ENCODE measurements around the gene MUC2. TPM values are rescaled to one million over a fixed set of nuclear protein-coding genes. Genes with fewer than 3 reads are reported as not detected.

Gene MUC2
- total RNA-seq (2013; cell fraction: nucleolus; rRNA removed) = not detected in 2 replicates
- total RNA-seq (2014; rRNA removed) (not detected in 2 replicates), total RNA-seq (2014; rRNA removed; fragmentation: Illumina TruSeq; extraction: Trizol) (not detected in 2 replicates), total RNA-seq (2021) (0.11 and 0.23 TPM in 2 replicates), polyA plus RNA-seq (2011; rRNA removed) (not detected in 2 replicates), polyA plus RNA-seq (2014; fragmentation: Illumina TruSeq; extraction: Trizol) (not detected in 2 replicates), polyA plus RNA-seq (2014; fragmentation: Nextera tagmentation; extraction: Ambion mirVana) (not detected), polyA plus RNA-seq (2014; rRNA removed) (not detected in 2 replicates), polyA plus RNA-seq (2016; fragmentation: Nextera tagmentation; extraction: Ambion mirVana) (not detected), polyA minus RNA-seq (2011; rRNA and poly(A)+ RNA removed) (not detected in 2 replicates), Bru-seq, nascent RNA (not detected), BruChase-seq, experiment 1, labeled RNA remaining after a 6-hour chase (not detected), BruChase-seq, experiment 2, labeled RNA remaining after a 2-hour chase (not detected)
- not detected for polyA plus RNA-seq (2011; ENCODE audit: low read depth)
- polyA plus RNA-seq (2011; cell fraction: cytosol; rRNA removed) = not detected in 2 replicates
- polyA plus RNA-seq (2011; cell fraction: nucleus; rRNA removed) = 0.03 TPM in 1 of 2 replicates, not detected in the other
- polyA plus RNA-seq (2012) = 0.01 and 0.03 TPM in 2 replicates
- polyA minus RNA-seq (2011; cell fraction: cytosol; rRNA and poly(A)+ RNA removed) = not detected in 2 replicates
- not detected in 2 replicates for polyA minus RNA-seq (2011; cell fraction: nucleus; rRNA and poly(A)+ RNA removed)
- long read RNA-seq, experiment 1 = 0 reads
- long read RNA-seq, experiment 2 = 0 reads

GRCh38 chr11:1074244-1075221 is at the start of gene MUC2:
Gene MUC2 (plus strand): TSS chr11:1074874.
- no peaks in the 10 kb centered on the region; the same call in 2 of the 3 replicates for H3K9me3 ChIP-seq (replicated peaks; ENCODE audit: control insufficient read depth, insufficient read depth, low read length)
- BruUV-seq (replicated peaks) = no TSS peak
- H3K27ac ChIP-seq (ENCODE audit: control insufficient read depth, insufficient read depth) = no peak within 1 kb of the TSS
- intact Hi-C loops (cut with micrococcal nuclease; ENCODE audit: unreplicated experiment) = no loop called here
- in situ Hi-C loops (cut with MboI) = no loop called here
- no peak within 1 kb of the TSS for H3K4me3 ChIP-seq
- DNase-seq (ENCODE audit: low read depth, low spot score) = no peak
- WGBS (ENCODE audit: insufficient coverage, insufficient replicate concordance, low lambda C conversion rate, missing lambda C conversion rate) = 32% methylated on average over 28 of the region's 32 CpGs
- RAD21 ChIA-PET (ENCODE audit: unreplicated experiment) = no interaction called here
- H3K9ac ChIP-seq (ENCODE audit: control insufficient read depth, insufficient read depth, low read length) = no peak within 1 kb of the TSS
- H4K20me1 ChIP-seq (ENCODE audit: control insufficient read depth, insufficient read depth) = no peaks in the 10 kb centered on the region
- no peak within 1 kb of the TSS for H2AFZ ChIP-seq (ENCODE audit: control insufficient read depth, low read depth, low read length)
- H3K4me1 ChIP-seq (ENCODE audit: control insufficient read depth, insufficient read depth, low read length) = no peaks in the 10 kb centered on the region
- POLR2A ChIA-PET = no interaction called here
- no peak within 1 kb of the TSS for H3K4me2 ChIP-seq (ENCODE audit: control insufficient read depth, insufficient read depth)
- SMC1A ChIA-PET (ENCODE audit: uncharacterized antibody, unreplicated experiment) = no interaction called here
- CTCF ChIA-PET = no interaction called here
- H3K36me3 ChIP-seq (ENCODE audit: control insufficient read depth in 2 of 2, insufficient read depth in 2 of 2, low read length in 1 of 2) = no peaks in the 10 kb centered on the region
- H3K27me3 ChIP-seq (replicated peaks in 1 of 2; ENCODE audit: control insufficient read depth in 2 of 2, insufficient read depth in 2 of 2, low read length in 1 of 2) = no peaks in the 10 kb centered on the region
- no peak for FAIRE-seq
- no peak for ATAC-seq
- no peaks in the 10 kb centered on the region for H3K79me2 ChIP-seq (ENCODE audit: control insufficient read depth, insufficient read depth, low read length)
- TF ChIP-seq MXI1 (IDR thresholded peaks at IDR 0.05; ENCODE audit: low read depth, low read length) (no peak), NFYA (IDR thresholded peaks at IDR 0.05; ENCODE audit: borderline replicate concordance, low read depth, low read length) (no peak), RFX5 (IDR thresholded peaks at IDR 0.05; ENCODE audit: low read depth, low read length) (no peak), IRF4 (IDR thresholded peaks at IDR 0.05; ENCODE audit: low read depth, low read length) (no peak), TBL1XR1 (IDR thresholded peaks at IDR 0.05; ENCODE audit: low read depth, low read length) (no peak), ZNF687 (IDR thresholded peaks at IDR 0.05) (no peak), KAT2A (conservative IDR thresholded peaks at IDR 0.05; ENCODE audit: control insufficient read depth, low read depth, low read length) (no peak), NFIC (IDR thresholded peaks at IDR 0.05; ENCODE audit: low read depth, low read length) (no peak), IKZF1 (conservative IDR thresholded peaks at IDR 0.05) (no peak), PAX8 (IDR thresholded peaks at IDR 0.05) (no peak), SP1 (IDR thresholded peaks at IDR 0.05; ENCODE audit: low read depth, low read length) (no peak), POU2F2 (IDR thresholded peaks at IDR 0.05; ENCODE audit: borderline replicate concordance, low read depth, low read length) (no peak), ZNF274 (IDR thresholded peaks at IDR 0.05; ENCODE audit: insufficient read depth, insufficient read length) (no peak), SMC3 (IDR thresholded peaks at IDR 0.05; ENCODE audit: borderline replicate concordance, low read length) (no peak), STAT3 (IDR thresholded peaks at IDR 0.05; ENCODE audit: low read depth, low read length) (no peak), MYC (IDR thresholded peaks at IDR 0.05; ENCODE audit: insufficient read depth, insufficient read length, insufficient replicate concordance, low read length, severe bottlenecking) (no peak), MEF2A (IDR thresholded peaks at IDR 0.05; ENCODE audit: insufficient read depth, low read depth, low read length) (no peak), BHLHE40 (IDR thresholded peaks at IDR 0.05; ENCODE audit: borderline replicate concordance in 1 of 2, low read depth in 2 of 2, low read length in 1 of 2) (no peak)
